Activated CD4-positive, alpha-beta T cell treated with anti-CD3 and anti-CD28 coated beads for 24 hours (primary cell): ENCODE results near the gene LMAN2.
"Not testable (repeated sequence)": the region's sequence is repeated elsewhere in the genome, so short reads cannot be mapped to it uniquely, and the experiment has no call there.

ENCODE experiments used
- DNase-seq, 2 donors: peaks; one replicate each; pipeline ENCODE4 v3.0.0-alpha.2; 2020; ENCODE audit warnings: low read depth in 2 of 2

The LMAN2 gene

GRCh38 chr5:177347699-177348098 lies 3.8 kb downstream of the LMAN2 start:
- no peak for DNase-seq

DNA sequence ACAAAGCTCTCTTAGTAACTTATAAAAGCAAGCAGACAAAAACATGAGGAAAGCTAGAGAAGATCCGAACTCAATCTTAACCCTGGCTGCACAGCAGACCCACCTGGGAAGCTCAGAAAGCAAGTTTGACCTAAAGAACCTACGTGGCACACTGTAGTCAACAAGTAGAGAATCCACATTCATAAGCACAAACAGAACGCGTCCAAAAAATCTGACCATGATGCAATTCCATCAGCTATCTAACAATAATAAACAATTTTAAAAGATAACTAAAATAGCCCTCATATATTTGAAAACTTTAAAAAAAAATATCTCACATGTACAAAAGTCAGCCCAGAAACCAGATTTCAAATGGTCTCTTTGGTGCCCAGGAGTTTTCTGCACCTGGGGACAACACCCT lies 4.6 kb downstream of the LMAN2 start:
- DNase-seq, result no peak

- DNase-seq, result no peak
These were observed 6.6 kb downstream of the LMAN2 start for GRCh38 chr5:177344891-177345290.

- DNase-seq, result no peak
These were observed 7.7 kb downstream of the LMAN2 start for GRCh38 chr5:177343777-177344176.

DNA sequence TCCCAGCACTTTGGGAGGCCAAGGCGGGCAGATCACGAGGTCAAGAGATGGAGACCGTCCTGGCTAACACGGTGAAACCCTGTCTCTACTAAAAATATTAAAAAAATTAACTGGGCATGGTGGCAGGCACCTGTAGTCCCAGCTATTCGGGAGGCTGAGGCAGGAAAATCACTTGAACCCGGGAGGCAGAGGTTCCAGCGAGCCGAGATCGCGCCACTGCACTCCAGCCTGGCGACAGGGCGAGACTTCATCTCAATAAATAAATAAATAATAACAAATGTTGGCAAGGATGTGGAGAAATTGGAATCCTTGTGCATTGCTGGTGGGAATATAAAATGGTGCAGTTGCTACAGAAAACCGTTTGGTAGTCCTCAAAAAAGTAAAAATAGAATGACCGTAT lies 8.5 kb downstream of the LMAN2 start:
- DNase-seq, result not testable (repeated sequence)

DNA sequence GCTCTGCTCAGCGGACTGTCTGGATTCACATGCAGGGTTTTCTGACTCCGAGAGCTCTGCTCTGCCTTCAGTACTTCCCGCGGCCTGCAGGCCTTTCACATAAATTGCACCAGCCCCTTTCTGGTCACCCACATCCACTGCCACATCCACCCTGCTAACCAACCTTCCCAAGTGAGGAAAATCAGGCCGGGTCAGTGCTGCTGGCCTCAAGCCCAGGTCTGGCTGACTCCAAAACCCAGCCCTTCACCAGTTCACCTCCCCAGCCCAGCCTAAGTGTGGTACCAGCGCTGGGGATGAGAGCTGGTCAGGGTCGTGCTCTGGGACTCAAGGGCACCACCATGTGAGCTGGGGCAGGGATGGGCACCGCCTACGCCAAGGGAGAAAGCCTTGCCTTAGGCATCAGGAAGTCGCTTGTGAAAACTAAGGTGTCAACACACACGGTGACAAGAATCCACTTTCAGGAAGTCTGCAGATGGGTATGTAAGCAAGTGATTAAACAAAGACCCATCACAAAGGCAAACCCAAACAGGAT lies 12.3 kb downstream of the LMAN2 start:
- DNase-seq, result no peak

DNA sequence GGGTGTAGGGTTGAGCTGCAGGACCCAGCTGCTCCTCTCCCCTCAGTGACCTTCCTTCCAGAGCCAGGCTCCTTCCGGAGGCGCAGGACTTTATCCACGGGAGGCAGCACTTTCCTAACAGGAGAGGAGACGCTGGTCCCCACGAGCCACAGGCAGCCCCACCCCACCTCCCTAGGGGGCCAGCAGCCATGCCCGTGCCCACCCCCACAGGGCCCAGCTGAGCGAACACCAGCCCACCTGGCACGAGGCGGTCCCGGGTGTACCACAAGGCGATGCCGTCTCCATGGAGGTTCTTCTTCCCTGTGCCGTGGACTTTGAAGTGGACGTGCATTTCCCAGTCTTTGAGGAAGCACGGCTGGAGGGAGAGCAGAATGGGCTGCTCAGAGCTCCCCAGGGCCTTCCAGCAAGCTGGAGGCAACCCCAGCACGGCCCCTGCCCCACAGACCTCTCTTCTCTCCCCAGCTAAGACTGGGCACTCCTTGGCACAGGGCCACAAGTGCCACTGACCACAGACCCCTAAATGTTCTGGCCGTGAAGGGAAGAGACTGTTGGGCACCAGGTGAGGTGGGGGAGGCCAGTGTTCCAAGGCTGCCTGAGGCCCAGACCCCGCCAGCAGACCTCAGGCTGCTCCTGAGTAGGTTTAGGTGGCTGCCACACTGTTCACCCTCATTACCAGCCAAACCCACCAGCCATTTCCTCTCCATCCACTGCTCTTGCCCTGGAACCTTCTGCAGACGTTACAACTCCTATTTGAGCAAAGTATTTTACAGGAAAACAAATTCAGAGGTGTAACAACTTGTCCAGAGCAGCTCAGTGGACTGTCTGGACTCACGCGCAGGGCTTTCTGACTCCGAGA lies 13.0 kb downstream of the LMAN2 start:
- DNase-seq, result no peak

DNA sequence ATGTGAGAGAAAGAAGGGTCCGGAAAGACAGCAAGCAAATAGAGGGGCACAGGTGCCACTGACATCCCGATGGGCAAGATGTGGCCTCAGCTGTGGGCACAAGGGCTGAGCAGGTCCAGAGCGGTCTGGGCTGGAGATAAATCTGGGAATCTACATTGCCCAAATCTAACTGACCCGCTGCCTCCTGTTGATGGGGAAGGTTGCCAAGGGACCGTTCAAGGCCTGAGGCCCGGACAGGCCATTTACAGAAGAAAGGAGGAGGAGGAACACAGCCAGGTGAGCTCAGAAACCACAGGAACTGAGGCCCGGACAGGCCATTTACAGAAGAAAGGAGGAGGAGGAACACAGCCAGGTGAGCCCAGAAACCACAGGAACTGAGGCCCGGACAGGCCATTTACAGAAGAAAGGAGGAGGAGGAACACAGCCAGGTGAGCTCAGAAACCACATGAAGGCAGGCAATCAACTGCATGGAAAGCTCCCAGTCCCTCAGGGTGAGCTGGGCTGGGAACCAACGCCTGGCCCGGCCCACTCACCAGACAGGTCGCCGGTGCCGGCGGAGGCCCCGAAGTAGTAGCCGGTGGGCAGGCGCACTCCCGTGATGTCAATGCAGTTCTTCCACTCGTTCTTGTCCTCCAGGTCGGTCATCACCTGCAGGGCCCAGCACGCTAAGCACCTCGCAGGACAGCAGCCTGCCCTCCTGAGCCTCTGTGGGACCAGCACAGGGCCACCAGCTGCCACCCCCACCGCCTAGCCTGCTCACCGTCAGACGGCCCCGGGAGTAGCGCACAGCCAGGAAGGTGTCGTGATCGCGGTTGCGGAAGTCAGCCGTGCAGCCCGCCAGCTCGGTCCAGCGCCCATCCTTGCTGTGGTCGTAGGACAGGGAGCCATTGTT lies 14.6 kb downstream of the LMAN2 start:
- no peak for DNase-seq

- no peak for DNase-seq
These were observed 15.4 kb downstream of the LMAN2 start for GRCh38 chr5:177336112-177336511.

- DNase-seq, result no peak
These were observed 15.8 kb downstream of the LMAN2 start for GRCh38 chr5:177335701-177336065.

GRCh38 chr5:177334781-177335700 lies 16.4 kb downstream of the LMAN2 start:
- no peak for DNase-seq

- DNase-seq, result no peak
These were observed 17.3 kb downstream of the LMAN2 start for GRCh38 chr5:177334155-177334551.

DNA sequence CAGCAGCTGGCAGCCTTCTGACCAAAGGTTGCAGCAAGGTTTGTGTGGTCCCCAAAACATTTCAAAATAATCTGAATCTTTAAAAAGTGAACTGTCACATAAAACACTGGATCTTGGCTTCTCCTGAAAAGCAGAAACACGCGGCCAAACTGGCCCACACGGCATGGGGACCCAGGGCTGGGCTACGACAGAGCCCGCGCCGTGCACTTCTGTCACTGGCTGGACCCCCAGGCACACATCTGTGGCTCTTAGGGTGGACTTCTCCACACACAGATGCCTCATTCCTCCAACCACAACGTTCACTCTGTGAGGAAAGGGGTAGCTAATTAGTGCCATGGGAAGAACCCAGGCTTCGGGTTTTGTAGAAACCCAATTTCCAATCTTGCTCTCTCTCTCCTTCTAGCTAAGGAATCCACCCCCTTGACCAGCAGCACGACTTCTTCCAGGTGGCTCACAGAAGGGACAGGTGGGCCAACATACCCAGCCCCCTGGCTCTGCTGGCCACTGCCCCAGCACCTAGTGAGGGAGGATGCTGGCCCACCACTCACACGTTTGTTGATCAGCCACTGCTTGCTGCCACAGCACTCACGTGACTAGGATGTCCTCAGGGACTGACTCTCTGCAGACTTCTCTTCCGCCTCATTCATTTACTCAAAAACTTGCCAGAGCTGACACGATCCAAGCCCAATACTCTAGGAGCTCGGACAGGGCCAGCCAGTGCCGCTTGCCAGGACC lies 17.9 kb downstream of the LMAN2 start:
- no peak for DNase-seq

DNA sequence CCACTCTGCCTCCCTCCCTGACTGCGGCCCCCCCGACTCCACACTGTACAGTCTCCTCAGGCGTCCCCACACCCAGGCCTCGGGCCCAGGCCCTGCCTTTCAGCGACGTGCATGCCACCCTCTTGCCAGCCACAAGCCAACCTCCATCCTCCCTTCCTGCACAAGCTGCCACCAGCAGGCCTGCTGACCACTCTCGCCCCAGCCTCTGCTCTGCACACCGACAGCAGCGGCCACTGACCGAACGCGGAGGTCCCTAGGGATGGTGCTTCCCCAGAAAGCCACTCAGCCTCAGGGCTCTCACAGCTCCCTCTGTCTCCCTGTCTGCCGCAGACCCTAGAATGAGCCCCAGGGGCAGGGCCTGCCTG lies 18.6 kb downstream of the LMAN2 start:
- no peak for DNase-seq

DNA sequence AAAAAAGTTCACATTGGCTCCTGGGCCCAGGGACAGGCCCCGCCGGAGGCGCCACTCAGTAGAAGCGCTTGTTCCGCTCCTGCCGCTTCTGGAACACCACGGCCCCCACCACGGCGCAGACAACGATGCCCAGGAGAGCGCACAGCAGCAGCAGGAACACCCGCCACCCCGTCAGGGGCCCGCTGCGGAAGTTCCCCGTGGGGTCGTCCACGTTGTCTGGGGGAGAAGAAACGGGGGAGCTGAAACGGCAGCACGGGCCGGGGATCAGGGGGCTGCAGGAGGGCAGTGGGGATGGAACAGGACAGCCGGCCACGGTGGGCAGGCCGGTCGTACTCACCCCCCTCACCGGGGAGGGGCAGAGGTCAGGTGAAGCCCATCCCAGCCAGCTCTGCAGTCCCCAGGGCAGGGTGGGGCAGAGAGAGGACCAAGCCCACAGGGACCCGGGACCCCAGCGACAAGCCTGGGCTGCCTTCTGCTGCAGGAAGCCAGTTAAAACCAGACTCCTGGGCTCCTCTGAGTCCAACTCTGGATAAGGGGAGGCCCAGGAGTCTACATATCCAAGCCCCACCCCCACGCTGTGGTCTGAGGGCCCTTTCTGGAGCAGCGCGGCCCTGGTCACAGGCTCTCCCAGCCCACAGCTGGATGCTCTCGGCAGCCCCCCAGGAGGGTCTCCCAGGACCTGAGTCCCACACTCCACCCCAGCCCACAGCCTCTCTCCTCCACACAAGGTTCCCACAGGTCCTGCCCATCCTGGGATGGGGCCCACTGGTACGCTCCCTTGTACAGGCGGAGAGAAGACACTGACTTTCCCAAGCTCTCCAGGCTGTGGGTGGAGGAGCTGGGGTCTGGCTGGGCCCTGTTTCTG lies 19.2 kb downstream of the LMAN2 start:
- DNase-seq, result no peak

- DNase-seq, result no peak
These were observed 20.3 kb downstream of the LMAN2 start for GRCh38 chr5:177330991-177331842.

GRCh38 chr5:177329883-177330282 lies 21.6 kb downstream of the LMAN2 start:
- no peak for DNase-seq

DNA sequence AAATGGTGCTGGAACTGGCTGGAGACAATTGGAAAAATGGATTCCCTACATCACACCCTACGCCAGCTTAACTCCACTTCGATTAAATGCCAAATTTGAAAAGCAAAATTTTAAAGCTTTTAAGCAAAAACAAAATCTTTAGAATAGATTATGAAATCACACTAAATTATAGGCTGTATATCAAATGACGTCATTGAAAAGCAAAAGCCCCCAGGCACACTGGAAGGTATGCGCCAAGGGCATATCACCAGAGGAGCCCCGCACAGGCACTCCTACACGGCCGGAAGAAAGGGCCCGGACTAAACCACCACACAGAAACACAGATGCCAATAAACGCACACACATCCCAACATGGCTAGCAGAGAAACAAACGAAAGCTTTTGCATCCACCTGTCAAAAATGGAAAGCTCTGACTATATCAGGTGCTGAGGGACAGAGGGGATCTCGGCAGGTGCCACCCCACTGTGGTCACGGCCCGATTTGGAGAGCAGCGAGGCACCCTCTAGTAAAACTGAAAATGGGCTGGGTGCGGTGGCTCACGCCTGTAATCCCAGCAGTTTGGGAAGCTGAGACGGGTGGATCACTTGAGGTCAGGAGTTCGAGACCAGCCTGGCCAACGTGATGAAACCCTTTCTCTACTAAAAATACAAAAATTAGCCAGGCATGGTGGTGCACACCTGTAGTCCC lies 22.8 kb downstream of the LMAN2 start:
- no peak for DNase-seq
